Measurements from ENCODE around the gene MTMR12. TPM values are rescaled to one million over a fixed set of nuclear protein-coding genes. Genes with fewer than 3 reads are reported as not detected.
A peak's percentile ranks its signal among the peaks of the same experiment; 100 is the strongest.
"Not testable (repeated sequence)": the region's sequence is repeated elsewhere in the genome, so short reads cannot be mapped to it uniquely, and the experiment has no call there.

MTMR12 gene
- total and polyA plus RNA-seq, 2 of the 13 experiments (the other 11 are each of a cell fraction or from before 2014, with no cell fraction given), result 23.4 to 36.6 TPM

- POLR2A ChIA-PET; H3K9ac ChIP-seq (ENCODE audit: insufficient read depth, low read depth, low read length); FAIRE-seq; ATAC-seq; in situ Hi-C loops (cut with HindIII; ENCODE audit: extremely low pct_ligation_motif_present, low pct_unique_long_range_greater_than_20kb); intact Hi-C loops (cut with micrococcal nuclease; ENCODE audit: unreplicated experiment); H3K4me3 ChIP-seq (replicated peaks in 1 of 3; ENCODE audit: insufficient read depth in 1 of 3, low read depth in 2 of 3, low read length in 3 of 3); H2AFZ ChIP-seq (ENCODE audit: low read length); H3K9me3 ChIP-seq (ENCODE audit: low read length); DNase-seq (ENCODE audit: low spot score); H3K27ac ChIP-seq (ENCODE audit: extremely low read length, insufficient read depth, low read length); BruUV-seq (replicated peaks); CTCF ChIA-PET (ENCODE audit: low intra/inter-chr PET ratio, low total read pairs); H3K4me2 ChIP-seq (ENCODE audit: low read depth, low read length); H3K27me3 ChIP-seq (ENCODE audit: control insufficient read depth in 1 of 2, insufficient read depth in 2 of 2, low read length in 2 of 2): not testable (repeated sequence)
- peaks cover 67% of the 10 kb centered on the region for H3K4me1 ChIP-seq (ENCODE audit: insufficient read depth, low read length)
- peaks cover 20% of the 10 kb centered on the region for H4K20me1 ChIP-seq (ENCODE audit: insufficient read depth, low read length)
- 95% methylated on average over 3 of the region's 3 CpGs for whole genome bisulfite sequencing (ENCODE audit: low lambda C conversion rate)
- peaks cover 6 to 20% of the 10 kb centered on the region in 2 experiments; a peak in 4 of 5 replicates for H3K36me3 ChIP-seq (replicated peaks in 1 of 2; ENCODE audit: control insufficient read depth in 1 of 2, insufficient read depth in 2 of 2, low read length in 2 of 2)
- peaks cover 87% of the 10 kb centered on the region for H3K79me2 ChIP-seq (ENCODE audit: insufficient read depth, low read length)
Measured at GRCh38 chr5:32288135-32288534, 24.6 kb downstream of the MTMR12 start.

GRCh38 chr5:32287525-32287924 is 25.2 kb downstream of the MTMR12 start:
- H2AFZ ChIP-seq (ENCODE audit: low read length); in situ Hi-C loops (cut with HindIII; ENCODE audit: extremely low pct_ligation_motif_present, low pct_unique_long_range_greater_than_20kb); H3K4me3 ChIP-seq (replicated peaks in 1 of 3; ENCODE audit: insufficient read depth in 1 of 3, low read depth in 2 of 3, low read length in 3 of 3); H3K4me2 ChIP-seq (ENCODE audit: low read depth, low read length); FAIRE-seq; POLR2A ChIA-PET; DNase-seq (ENCODE audit: low spot score); H3K9ac ChIP-seq (ENCODE audit: insufficient read depth, low read depth, low read length); ATAC-seq; intact Hi-C loops (cut with micrococcal nuclease; ENCODE audit: unreplicated experiment); CTCF ChIA-PET (ENCODE audit: low intra/inter-chr PET ratio, low total read pairs); BruUV-seq (replicated peaks); H3K9me3 ChIP-seq (ENCODE audit: low read length); H3K27me3 ChIP-seq (ENCODE audit: control insufficient read depth in 1 of 2, insufficient read depth in 2 of 2, low read length in 2 of 2); H3K27ac ChIP-seq (ENCODE audit: extremely low read length, insufficient read depth, low read length): not testable (repeated sequence)
- WGBS (ENCODE audit: low lambda C conversion rate), result 94% methylated on average over 3 of the region's 3 CpGs
- peaks cover 67% of the 10 kb centered on the region for H3K4me1 ChIP-seq (ENCODE audit: insufficient read depth, low read length)
- peaks cover 6 to 19% of the 10 kb centered on the region in 2 experiments; a peak in 3 of 5 replicates for H3K36me3 ChIP-seq (replicated peaks in 1 of 2; ENCODE audit: control insufficient read depth in 1 of 2, insufficient read depth in 2 of 2, low read length in 2 of 2)
- H3K79me2 ChIP-seq (ENCODE audit: insufficient read depth, low read length), result peaks cover 87% of the 10 kb centered on the region
- H4K20me1 ChIP-seq (ENCODE audit: insufficient read depth, low read length), result peaks cover 20% of the 10 kb centered on the region

- no peak for DNase-seq (ENCODE audit: low spot score)
- ChIA-PET POLR2A (interaction anchor here (1.2 kb wide), 2 partner anchors 9 to 10 kb away, joined by 3 read pairs; no protein-coding TSS in a partner anchor), CTCF (ENCODE audit: low intra/inter-chr PET ratio, low total read pairs) (no interaction called here)
- intact Hi-C loops (cut with micrococcal nuclease; ENCODE audit: unreplicated experiment), result no loop called here
- Histone ChIP-seq H3K9me3 (ENCODE audit: low read length) (no peaks in the 10 kb centered on the region), H3K4me1 (ENCODE audit: insufficient read depth, low read length) (peaks cover 80% of the 10 kb centered on the region), H3K27ac (ENCODE audit: extremely low read length, insufficient read depth, low read length) (no peak overlapping the region), H4K20me1 (ENCODE audit: insufficient read depth, low read length) (peaks cover 20% of the 10 kb centered on the region), H2AFZ (ENCODE audit: low read length) (no peak overlapping the region), H3K4me3 (replicated peaks in 1 of 3; ENCODE audit: insufficient read depth in 1 of 3, low read depth in 2 of 3, low read length in 3 of 3) (no peak overlapping the region), H3K27me3 (ENCODE audit: control insufficient read depth in 1 of 2, insufficient read depth in 2 of 2, low read length in 2 of 2) (no peaks in the 10 kb centered on the region), H3K79me2 (ENCODE audit: insufficient read depth, low read length) (peaks cover 84% of the 10 kb centered on the region), H3K4me2 (ENCODE audit: low read depth, low read length) (no peak overlapping the region), H3K36me3 (replicated peaks in 1 of 2; ENCODE audit: control insufficient read depth in 1 of 2, insufficient read depth in 2 of 2, low read length in 2 of 2) (peaks cover 0 to 9% of the 10 kb centered on the region in 2 experiments; a peak in 3 of 5 replicates), H3K9ac (ENCODE audit: insufficient read depth, low read depth, low read length) (no peak overlapping the region)
- in situ Hi-C loops (cut with HindIII; ENCODE audit: extremely low pct_ligation_motif_present, low pct_unique_long_range_greater_than_20kb), result no loop called here
- no TSS peak for BruUV-seq (replicated peaks)
- WGBS (ENCODE audit: low lambda C conversion rate), result 80% methylated on average over 5 of the region's 5 CpGs
- TF ChIP-seq GFI1 (CRISPR knock-in tag; IDR thresholded peaks at IDR 0.05; ENCODE audit: borderline replicate concordance), result peak; percentile 67
- TF ChIP-seq ZNF749 (CRISPR knock-in tag; IDR thresholded peaks at IDR 0.05; ENCODE audit: borderline replicate concordance), result no peak
- no peak for FAIRE-seq
- no peak for ATAC-seq
Measured at GRCh38 chr5:32285510-32286138, 27.1 kb downstream of the MTMR12 start.

Data from HepG2 (cell line).